IMR-90 (cell line): ENCODE results near the gene VPS25. TPM values are rescaled to one million over a fixed set of nuclear protein-coding genes. Genes with fewer than 3 reads are reported as not detected.

Source experiments
- ATAC-seq: fragments of 200-7000 bp; cut with Tn5 transposase; 2 replicates; pipeline ENCODE4 v1.9.1; 2020; ENCODE audit warnings: low read depth, mild to moderate bottlenecking, moderate library complexity
- BruUV-seq: library from RNA; stranded (reverse); fragments of 400-500 nt; replicated peaks from 2 replicates; lab custom pipeline; 2021; lab: Mats Ljungman, UMichigan
- CTCF ChIA-PET: fragments of 300-600 bp; formaldehyde crosslinking; extraction: SDS; loops from one replicate; lab custom pipeline; 2021; ENCODE audit warnings: antibody characterized with exemption; lab: Yijun Ruan, JAX
- POLR2A ChIA-PET: fragments of 300-600 bp; sonication (Branson Sonifier 250); formaldehyde crosslinking; loops from one replicate; lab custom pipeline; 2022; ENCODE audit warnings: antibody characterized with exemption; ENCODE audit not compliant: unreplicated experiment; lab: Charles Lee
- DNase-seq: peaks from one replicate; pipeline ENCODE4 v3.0.0; 2013
- H2AFZ ChIP-seq: replicated peaks from 2 replicates; pipeline ENCODE3; 2013; ENCODE audit warnings: low read length, mild to moderate bottlenecking; ENCODE audit not compliant: poor library complexity
- H2AK5ac ChIP-seq: 2 replicates; pipeline ENCODE4 v1.6.1; 2013; ENCODE audit warnings: low read depth, low read length, inconsistent platforms
- H2AK9ac ChIP-seq: replicated peaks from 2 replicates; pipeline ENCODE3; 2013; ENCODE audit warnings: mild to moderate bottlenecking, low read depth, low read length, moderate library complexity; ENCODE audit not compliant: poor library complexity
- H2BK120ac ChIP-seq: 2 replicates; pipeline ENCODE4 v1.6.1; 2013; ENCODE audit warnings: low read depth, low read length, inconsistent platforms
- H2BK15ac ChIP-seq: 3 replicates; pipeline ENCODE4 v1.6.1; 2013; ENCODE audit warnings: low read depth, low read length, inconsistent platforms
- H2BK20ac ChIP-seq: 2 replicates; pipeline ENCODE4 v1.6.1; 2013; ENCODE audit warnings: low read depth, mild to moderate bottlenecking, inconsistent platforms, low read length, moderate library complexity
- H2BK5ac ChIP-seq: 2 replicates; pipeline ENCODE4 v1.6.1; 2013; ENCODE audit warnings: mild to moderate bottlenecking, low read depth, low read length, inconsistent platforms; ENCODE audit not compliant: poor library complexity, severe bottlenecking
- H3K14ac ChIP-seq: replicated peaks from 2 replicates; pipeline ENCODE4 v1.6.1; 2013; ENCODE audit warnings: low read depth, low read length, inconsistent platforms
- H3K18ac ChIP-seq: 2 replicates; pipeline ENCODE4 v1.6.1; 2013; ENCODE audit warnings: low read depth, low read length, control low read depth
- H3K23ac ChIP-seq: 2 replicates; pipeline ENCODE4 v1.6.1; 2013; ENCODE audit warnings: low read depth, low read length, inconsistent platforms
- H3K27ac ChIP-seq: 2 replicates; pipeline ENCODE4 v1.5.1; 2013; ENCODE audit warnings: mild to moderate bottlenecking, control low read depth, low read length; ENCODE audit not compliant: insufficient read depth
- H3K27me3 ChIP-seq: 2 replicates; pipeline ENCODE4 v1.6.1; 2013; ENCODE audit warnings: low read length; ENCODE audit not compliant: control insufficient read depth, insufficient read depth
- H3K36me3 ChIP-seq: 2 replicates; pipeline ENCODE4 v1.6.1; 2013; ENCODE audit warnings: low read length, mixed read lengths; ENCODE audit not compliant: control insufficient read depth, insufficient read depth
- H3K4ac ChIP-seq: 2 replicates; pipeline ENCODE4 v1.6.1; 2013; ENCODE audit warnings: low read depth, low read length, inconsistent platforms
- H3K4me1 ChIP-seq: 2 replicates; pipeline ENCODE4 v1.6.1; 2013; ENCODE audit warnings: low read length, mixed read lengths; ENCODE audit not compliant: control insufficient read depth, insufficient read depth
- H3K4me2 ChIP-seq: 2 replicates; pipeline ENCODE4 v1.6.1; 2013; ENCODE audit warnings: low read depth, mild to moderate bottlenecking, control low read depth, low read length, moderate library complexity
- H3K4me3 ChIP-seq: 2 replicates; pipeline ENCODE4 v1.5.1; 2013; ENCODE audit warnings: low read depth, mild to moderate bottlenecking, control low read depth, low read length, moderate library complexity; ENCODE audit not compliant: insufficient read depth
- H3K56ac ChIP-seq: 2 replicates; pipeline ENCODE4 v1.6.1; 2013; ENCODE audit warnings: low read length, inconsistent platforms; ENCODE audit not compliant: insufficient read depth; ENCODE audit errors: extremely low read depth
- H3K79me1 ChIP-seq, 2 experiments: 2 replicates each; pipeline ENCODE4 v1.6.1; 2013; ENCODE audit warnings: low read length in 2 of 2, inconsistent platforms in 1 of 2, low read depth in 1 of 2
- H3K9ac ChIP-seq: 2 replicates; pipeline ENCODE4 v1.6.1; 2013; ENCODE audit warnings: low read depth, low read length, control low read depth
- H3K9me1 ChIP-seq: 2 replicates; pipeline ENCODE4 v1.6.1; 2013; ENCODE audit warnings: low read length, inconsistent platforms; ENCODE audit not compliant: insufficient read depth
- H3K9me3 ChIP-seq: 2 replicates; pipeline ENCODE4 v1.6.1; 2013; ENCODE audit warnings: low read length; ENCODE audit not compliant: control insufficient read depth, insufficient read depth
- H4K20me1 ChIP-seq: 2 replicates; pipeline ENCODE4 v1.6.1; 2013; ENCODE audit warnings: low read length, inconsistent platforms; ENCODE audit not compliant: insufficient read depth
- H4K5ac ChIP-seq: 2 replicates; pipeline ENCODE4 v1.6.1; 2013; ENCODE audit warnings: mild to moderate bottlenecking, low read depth, low read length, control low read depth
- H4K8ac ChIP-seq, 2 experiments: 2 replicates each; pipeline ENCODE4 v1.6.1; 2013; ENCODE audit warnings: low read depth in 2 of 2, low read length in 2 of 2, control low read depth in 1 of 2, inconsistent platforms in 1 of 2
- H4K91ac ChIP-seq: 2 replicates; pipeline ENCODE4 v1.6.1; 2013; ENCODE audit warnings: low read depth, low read length, inconsistent platforms; ENCODE audit not compliant: insufficient read depth
- BHLHE40 ChIP-seq: fragments of 150-350 bp; IDR thresholded peaks from 2 replicates; pipeline ENCODE4 v1.6.1; 2016; ENCODE audit warnings: mild to moderate bottlenecking, low read depth, low read length
- CEBPB ChIP-seq: IDR thresholded peaks from 2 replicates; pipeline ENCODE4 v1.6.1; 2012; ENCODE audit warnings: low read depth, low read length, improper control_type of control experiment
- CHD1 ChIP-seq: IDR thresholded peaks from 2 replicates; pipeline ENCODE4 v1.6.1; 2012; ENCODE audit warnings: low read depth, low read length, improper control_type of control experiment
- FOS ChIP-seq: fragments of 150-350 bp; IDR thresholded peaks from 2 replicates; pipeline ENCODE4 v1.6.1; 2016; ENCODE audit warnings: low read depth, low read length
- MAFK ChIP-seq: IDR thresholded peaks from 2 replicates; pipeline ENCODE4 v1.6.1; 2012; ENCODE audit warnings: low read depth, low read length, improper control_type of control experiment
- MAZ ChIP-seq: IDR thresholded peaks from 2 replicates; pipeline ENCODE4 v1.6.1; 2012; ENCODE audit warnings: low read depth, mild to moderate bottlenecking, low read length, improper control_type of control experiment, moderate library complexity, borderline replicate concordance
- MXI1 ChIP-seq: IDR thresholded peaks from 2 replicates; pipeline ENCODE4 v1.6.1; 2012; ENCODE audit warnings: low read depth, mild to moderate bottlenecking, low read length, moderate library complexity, borderline replicate concordance
- NFE2L2 ChIP-seq: fragments of 150-350 bp; IDR thresholded peaks from 2 replicates; pipeline ENCODE4 v1.6.1; 2016; ENCODE audit warnings: low read depth, mild to moderate bottlenecking, low read length
- POLR2A ChIP-seq: IDR thresholded peaks from 2 replicates; pipeline ENCODE4 v1.6.1; 2012; ENCODE audit warnings: mild to moderate bottlenecking, low read depth, low read length
- RAD21 ChIP-seq: IDR thresholded peaks from 2 replicates; pipeline ENCODE4 v1.6.1; 2012; ENCODE audit warnings: low read length, improper control_type of control experiment
- RCOR1 ChIP-seq: IDR thresholded peaks from 2 replicates; pipeline ENCODE4 v1.6.1; 2012; ENCODE audit warnings: mild to moderate bottlenecking, low read length, improper control_type of control experiment; ENCODE audit not compliant: insufficient replicate concordance
- RFX5 ChIP-seq: IDR thresholded peaks from 2 replicates; pipeline ENCODE4 v1.8.0; 2012; ENCODE audit warnings: low read depth, mild to moderate bottlenecking, low read length, moderate library complexity
- SMC3 ChIP-seq: fragments of 150-350 bp; IDR thresholded peaks from 2 replicates; pipeline ENCODE4 v1.6.1; 2016; ENCODE audit warnings: low read depth, mild to moderate bottlenecking, antibody characterized with exemption, low read length, moderate library complexity
- WGBS, 2 experiments: methylation state at CpG; one replicate each; pipeline versions ENCODE4 v1.1.5 to v1.1.7; 2013; ENCODE audit warnings: missing lambda C conversion rate in 2 of 2; ENCODE audit not compliant: insufficient read length in 1 of 2; ENCODE audit errors: extremely low coverage in 2 of 2; 5-methylcytosine and 5-hydroxymethylcytosine counted together
- dilution Hi-C: fragments of 300-500 bp; cut with HindIII; formaldehyde crosslinking; loops from one replicate; pipeline ENCODE4 v1.14.3; 2018; ENCODE audit warnings: low sequenced_read_pairs; ENCODE audit not compliant: unreplicated experiment
- in situ Hi-C: fragments of 300-500 bp; cut with MboI; formaldehyde crosslinking; loops from 3 replicates; pipeline ENCODE4 v1.14.3; 2019; ENCODE audit warnings: low sequenced_read_pairs, inconsistent platforms, mixed read lengths
- intact Hi-C: fragments of 100-400 bp; cut with micrococcal nuclease; formaldehyde crosslinking; loops from 2 replicates; pipeline ENCODE4 v1.10.0; 2022
- polyA plus RNA-seq, 3 experiments: library from polyadenylated mRNA; depleted of rRNA; stranded (reverse); fragments of >200 nt; gene quantifications; 2 replicates each; pipeline ENCODE4 v1.2.3, GENCODE V29; 2012; ENCODE audit warnings: low replicate concordance in 1 of 3
- total RNA-seq: library from RNA; depleted of rRNA; stranded (reverse); fragments of >200 nt; gene quantifications from 2 replicates; pipeline ENCODE4 v1.2.3, GENCODE V29; 2012
- TF ChIP-seq, protein P1 (sequence below): conservative IDR thresholded peaks from 2 replicates; pipeline ENCODE4 v1.5.1; 2012; ENCODE audit warnings: mild to moderate bottlenecking, low read depth, low read length, improper control_type of control experiment
- TF ChIP-seq, protein P2 (sequence below): fragments of 150-350 bp; IDR thresholded peaks from 2 replicates; pipeline ENCODE4 v1.6.1; 2017; ENCODE audit warnings: mild to moderate bottlenecking, antibody characterized with exemption, low read length, low read depth
- TF ChIP-seq, protein P3 (sequence below): fragments of 150-350 bp; IDR thresholded peaks from 2 replicates; pipeline ENCODE4 v1.6.1; 2016; ENCODE audit warnings: low read depth, mild to moderate bottlenecking, low read length, moderate library complexity, borderline replicate concordance

VPS25 gene
- total and polyA plus RNA-seq, 2 of the 4 experiments (the other 2 are of a cell fraction) = 71.3 to 130 TPM

DNA sequence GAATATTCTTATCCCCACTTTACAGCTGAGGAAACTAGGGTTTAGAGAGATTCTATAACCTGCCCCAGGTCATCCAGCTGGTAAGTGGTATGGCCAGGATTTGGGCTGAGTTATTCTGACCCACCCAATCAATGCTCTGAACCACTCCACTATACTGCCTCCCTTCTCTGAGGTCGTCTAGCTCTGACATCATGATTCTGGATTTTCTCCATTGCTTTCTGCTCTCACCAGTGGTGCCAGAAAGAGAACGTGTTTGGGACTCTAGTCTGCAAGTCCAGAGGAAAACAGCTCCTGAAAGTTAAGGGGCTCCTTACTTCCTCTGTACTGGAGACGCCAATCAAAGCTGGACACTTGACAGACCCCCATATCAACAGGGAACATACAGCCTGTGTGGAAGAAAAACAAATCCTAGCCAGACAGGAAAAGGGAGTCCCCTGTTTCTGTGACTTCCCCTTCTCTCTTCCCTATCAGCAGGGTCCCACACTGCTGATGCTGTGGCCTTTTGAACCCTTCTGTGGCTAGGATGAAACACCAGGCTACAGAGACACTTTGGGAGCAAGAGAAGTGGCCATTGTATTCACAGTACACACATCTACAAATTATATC lies 22.4 kb upstream of the VPS25 start:
- no peaks in the 10 kb centered on the region for H4K20me1 ChIP-seq
- DNase-seq (no peak), ATAC-seq (no peak)
- no peak overlapping the region for H3K4ac ChIP-seq
- H2AK5ac ChIP-seq = no peak overlapping the region
- no peak overlapping the region for H3K56ac ChIP-seq
- in situ Hi-C loops (no loop called here), intact Hi-C loops (no loop called here), dilution Hi-C loops (no loop called here)
- 43% methylated on average over 2 of the region's 3 CpGs; no CpG with 5 or more reads in 1 of the 2 experiments for WGBS, 2 experiments
- no peak overlapping the region for H3K4me3 ChIP-seq
- H3K9me3 ChIP-seq = no peaks in the 10 kb centered on the region
- no peak overlapping the region for H3K9ac ChIP-seq
- TF ChIP-seq CEBPB (no peak), SMC3 (no peak), CHD1 (no peak), MAZ (no peak), MAFK (no peak), MXI1 (no peak), RCOR1 (no peak), POLR2A (no peak), BHLHE40 (no peak), FOS (no peak), NFE2L2 (no peak), RFX5 (no peak), RAD21 (no peak)
- TF ChIP-seq, protein P1, sequence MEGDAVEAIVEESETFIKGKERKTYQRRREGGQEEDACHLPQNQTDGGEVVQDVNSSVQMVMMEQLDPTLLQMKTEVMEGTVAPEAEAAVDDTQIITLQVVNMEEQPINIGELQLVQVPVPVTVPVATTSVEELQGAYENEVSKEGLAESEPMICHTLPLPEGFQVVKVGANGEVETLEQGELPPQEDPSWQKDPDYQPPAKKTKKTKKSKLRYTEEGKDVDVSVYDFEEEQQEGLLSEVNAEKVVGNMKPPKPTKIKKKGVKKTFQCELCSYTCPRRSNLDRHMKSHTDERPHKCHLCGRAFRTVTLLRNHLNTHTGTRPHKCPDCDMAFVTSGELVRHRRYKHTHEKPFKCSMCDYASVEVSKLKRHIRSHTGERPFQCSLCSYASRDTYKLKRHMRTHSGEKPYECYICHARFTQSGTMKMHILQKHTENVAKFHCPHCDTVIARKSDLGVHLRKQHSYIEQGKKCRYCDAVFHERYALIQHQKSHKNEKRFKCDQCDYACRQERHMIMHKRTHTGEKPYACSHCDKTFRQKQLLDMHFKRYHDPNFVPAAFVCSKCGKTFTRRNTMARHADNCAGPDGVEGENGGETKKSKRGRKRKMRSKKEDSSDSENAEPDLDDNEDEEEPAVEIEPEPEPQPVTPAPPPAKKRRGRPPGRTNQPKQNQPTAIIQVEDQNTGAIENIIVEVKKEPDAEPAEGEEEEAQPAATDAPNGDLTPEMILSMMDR = no peak
- TF ChIP-seq, protein P2, sequence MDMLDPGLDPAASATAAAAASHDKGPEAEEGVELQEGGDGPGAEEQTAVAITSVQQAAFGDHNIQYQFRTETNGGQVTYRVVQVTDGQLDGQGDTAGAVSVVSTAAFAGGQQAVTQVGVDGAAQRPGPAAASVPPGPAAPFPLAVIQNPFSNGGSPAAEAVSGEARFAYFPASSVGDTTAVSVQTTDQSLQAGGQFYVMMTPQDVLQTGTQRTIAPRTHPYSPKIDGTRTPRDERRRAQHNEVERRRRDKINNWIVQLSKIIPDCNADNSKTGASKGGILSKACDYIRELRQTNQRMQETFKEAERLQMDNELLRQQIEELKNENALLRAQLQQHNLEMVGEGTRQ = no peak
- TF ChIP-seq, protein P3, sequence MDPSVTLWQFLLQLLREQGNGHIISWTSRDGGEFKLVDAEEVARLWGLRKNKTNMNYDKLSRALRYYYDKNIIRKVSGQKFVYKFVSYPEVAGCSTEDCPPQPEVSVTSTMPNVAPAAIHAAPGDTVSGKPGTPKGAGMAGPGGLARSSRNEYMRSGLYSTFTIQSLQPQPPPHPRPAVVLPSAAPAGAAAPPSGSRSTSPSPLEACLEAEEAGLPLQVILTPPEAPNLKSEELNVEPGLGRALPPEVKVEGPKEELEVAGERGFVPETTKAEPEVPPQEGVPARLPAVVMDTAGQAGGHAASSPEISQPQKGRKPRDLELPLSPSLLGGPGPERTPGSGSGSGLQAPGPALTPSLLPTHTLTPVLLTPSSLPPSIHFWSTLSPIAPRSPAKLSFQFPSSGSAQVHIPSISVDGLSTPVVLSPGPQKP = no peak
- no peak overlapping the region for H2AFZ ChIP-seq
- no peak overlapping the region for H3K23ac ChIP-seq
- no peak overlapping the region for H3K27ac ChIP-seq
- H3K14ac ChIP-seq = no peak overlapping the region
- no TSS peak for BruUV-seq
- H4K91ac ChIP-seq = no peak overlapping the region
- ChIA-PET CTCF (interaction anchor here (1.1 to 1.3 kb wide), 2 partner anchors 13 kb away, joined by 6 read pairs; no protein-coding TSS in a partner anchor), POLR2A (no interaction called here)
- H2AK9ac ChIP-seq = no peak overlapping the region
- no peak overlapping the region for H4K8ac ChIP-seq
- no peak overlapping the region for H2BK5ac ChIP-seq
- no peaks in the 10 kb centered on the region for H3K36me3 ChIP-seq
- no peaks in the 10 kb centered on the region for H3K79me1 ChIP-seq
- no peak overlapping the region for H2BK15ac ChIP-seq
- H3K27me3 ChIP-seq = peaks cover 42% of the 10 kb centered on the region
- H3K9me1 ChIP-seq = no peaks in the 10 kb centered on the region; the same call in 1 of the 2 replicates
- H2BK120ac ChIP-seq = no peak overlapping the region
- H4K5ac ChIP-seq = no peak overlapping the region
- no peak overlapping the region for H3K18ac ChIP-seq
- no peak overlapping the region for H3K4me2 ChIP-seq
- H3K4me1 ChIP-seq = peaks cover 4% of the 10 kb centered on the region; the same call in 1 of the 2 replicates
- H2BK20ac ChIP-seq = no peak overlapping the region
